ENCODE measurements around the gene TPCN2. TPM values are rescaled to one million over a fixed set of nuclear protein-coding genes. Genes with fewer than 3 reads are reported as not detected.

Gene TPCN2
- total and polyA plus RNA-seq, 2 of the 8 experiments (the other 6 are each of a cell fraction or from before 2014, with no cell fraction given): 9.7 to 18.6 TPM

DNA sequence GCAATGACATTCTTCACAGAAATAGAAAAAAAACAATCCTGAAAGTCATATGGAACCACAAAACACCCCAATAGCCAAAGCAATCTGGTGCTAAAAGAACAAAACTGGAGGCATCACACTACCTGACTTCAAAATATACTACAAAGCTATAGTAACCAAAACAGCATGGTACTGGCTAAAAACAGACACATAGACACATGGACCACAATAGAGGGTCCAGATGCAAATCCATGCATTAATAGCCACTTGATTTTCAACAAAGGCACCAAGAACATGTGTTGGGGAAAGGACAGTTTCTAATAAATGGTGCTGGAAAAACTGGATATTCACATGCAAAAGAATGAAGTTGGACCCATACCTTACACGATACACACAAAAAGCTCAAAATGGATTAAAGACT lies 79.2 kb downstream of the TPCN2 start:
- Histone ChIP-seq H4K20me1 (replicated peaks in 1 of 2; ENCODE audit: control insufficient read depth in 1 of 2, insufficient read depth in 2 of 2, low read length in 2 of 2) (no peaks in the 10 kb centered on the region), H3K79me2 (ENCODE audit: control insufficient read depth in 1 of 2, insufficient read depth in 2 of 2, low read length in 2 of 2) (no peaks in the 10 kb centered on the region), H3K27me3 (replicated peaks in 1 of 4; ENCODE audit: control insufficient read depth in 3 of 4, extremely low read depth in 1 of 4, insufficient read depth in 3 of 4, low read length in 3 of 4) (no peaks in the 10 kb centered on the region; a peak in 1 of 7 replicates), H4K5ac (ENCODE audit: insufficient read length, low read depth, low read length) (no peak overlapping the region), H3K79me1 (ENCODE audit: low read depth, low read length) (no peaks in the 10 kb centered on the region), H2BK120ac (replicated peaks; ENCODE audit: low read depth, low read length) (no peak overlapping the region), H3K23me2 (ENCODE audit: low read depth, low read length) (peaks cover 3% of the 10 kb centered on the region; the same call in 1 of the 2 replicates), H2BK15ac (ENCODE audit: low read length) (no peak overlapping the region), H3K27ac (ENCODE audit: low read depth, low read length) (no peak overlapping the region), H3K4me3 (ENCODE audit: extremely low read depth in 1 of 4, insufficient read depth in 2 of 4, low read depth in 3 of 4, low read length in 4 of 4) (no peak overlapping the region), H2AFZ (ENCODE audit: low read length) (no peak overlapping the region), H3K4me2 (ENCODE audit: insufficient read depth in 1 of 2, low read depth in 2 of 2, low read length in 2 of 2) (no peak overlapping the region), H3K18ac (ENCODE audit: extremely low read depth, low read length) (no peak overlapping the region), H3K9ac (replicated peaks in 1 of 4; ENCODE audit: extremely low read depth in 1 of 4, low read depth in 3 of 4, low read length in 3 of 4) (no peak overlapping the region), H3K23ac (ENCODE audit: insufficient read length) (no peak overlapping the region), H3K4me1 (replicated peaks in 1 of 4; ENCODE audit: control insufficient read depth in 3 of 4, insufficient read depth in 4 of 4, low read length in 3 of 4) (peaks cover 0 to 16% (median 12%) of the 10 kb centered on the region in 4 experiments; a peak in 6 of 7 replicates), H4K91ac (replicated peaks; ENCODE audit: insufficient read length, low read length) (no peak overlapping the region), H2BK5ac (ENCODE audit: low read depth, low read length) (no peak overlapping the region), H4K8ac (ENCODE audit: extremely low read depth, insufficient read depth, low read length) (no peak overlapping the region), H3K56ac (replicated peaks; ENCODE audit: insufficient read length, low read depth, low read length) (no peak overlapping the region), H2BK12ac (ENCODE audit: low read depth, low read length) (no peak overlapping the region), H3K14ac (ENCODE audit: insufficient read length) (no peak overlapping the region), H2BK20ac (ENCODE audit: low read length) (no peak overlapping the region), H2AK5ac (ENCODE audit: low read depth, low read length) (no peak overlapping the region), H3K9me3 (ENCODE audit: insufficient read depth in 2 of 2, low read depth in 1 of 2, low read length in 1 of 2) (peaks cover 3 to 6% of the 10 kb centered on the region in 2 experiments; a peak in 3 of 4 replicates), H3K4ac (replicated peaks; ENCODE audit: insufficient read length, low read depth, low read length) (no peak overlapping the region), H3K36me3 (ENCODE audit: control insufficient read depth in 2 of 4, insufficient read depth in 4 of 4, low read length in 3 of 4) (no peaks in the 10 kb centered on the region)
- no peak for FAIRE-seq
- 79% methylated on average over 1 of the region's 1 CpG; no CpG with 5 or more reads in 1 of the 2 experiments for WGBS, 2 experiments (ENCODE audit: extremely low coverage in 1 of 2, insufficient coverage in 1 of 2, insufficient read length in 1 of 2, insufficient replicate concordance in 2 of 2, low coverage in 1 of 2, low lambda C conversion rate in 2 of 2, missing lambda C conversion rate in 1 of 2)
- ChIA-PET POLR2A (ENCODE audit: partially characterized antibody) (interaction anchor here (0.6 kb wide), 1 partner anchor 10 kb away, joined by 4 read pairs; no protein-coding TSS in a partner anchor), CTCF (ENCODE audit: partially characterized antibody) (interaction anchor here (1.2 kb wide), 1 partner anchor 26 kb away, joined by 4 read pairs; no protein-coding TSS in a partner anchor)
- no peak for DNase-seq (ENCODE audit: low read depth in 1 of 2, low spot score in 2 of 2)
- no peak for TF ChIP-seq KDM5A (IDR thresholded peaks at IDR 0.05; ENCODE audit: low read length)
- TF ChIP-seq POLR2A (IDR thresholded peaks at IDR 0.05; ENCODE audit: control extremely low read depth in 1 of 2, low read depth in 2 of 2, low read length in 2 of 2): no peak
- TF ChIP-seq, protein P1, sequence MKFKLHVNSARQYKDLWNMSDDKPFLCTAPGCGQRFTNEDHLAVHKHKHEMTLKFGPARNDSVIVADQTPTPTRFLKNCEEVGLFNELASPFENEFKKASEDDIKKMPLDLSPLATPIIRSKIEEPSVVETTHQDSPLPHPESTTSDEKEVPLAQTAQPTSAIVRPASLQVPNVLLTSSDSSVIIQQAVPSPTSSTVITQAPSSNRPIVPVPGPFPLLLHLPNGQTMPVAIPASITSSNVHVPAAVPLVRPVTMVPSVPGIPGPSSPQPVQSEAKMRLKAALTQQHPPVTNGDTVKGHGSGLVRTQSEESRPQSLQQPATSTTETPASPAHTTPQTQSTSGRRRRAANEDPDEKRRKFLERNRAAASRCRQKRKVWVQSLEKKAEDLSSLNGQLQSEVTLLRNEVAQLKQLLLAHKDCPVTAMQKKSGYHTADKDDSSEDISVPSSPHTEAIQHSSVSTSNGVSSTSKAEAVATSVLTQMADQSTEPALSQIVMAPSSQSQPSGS (IDR thresholded peaks at IDR 0.05; ENCODE audit: low read length): no peak
- no peak for TF ChIP-seq SP4 (IDR thresholded peaks at IDR 0.05; ENCODE audit: low read length)
- no peak for TF ChIP-seq RAD21 (IDR thresholded peaks at IDR 0.05 in 1 of 2, conservative IDR thresholded peaks at IDR 0.05 in 1 of 2; ENCODE audit: low read depth in 2 of 2, low read length in 2 of 2)
- no peak for TF ChIP-seq HDAC2 (IDR thresholded peaks at IDR 0.05; ENCODE audit: borderline replicate concordance in 1 of 2, low read depth in 2 of 2, low read length in 2 of 2)
- no peak for TF ChIP-seq POU5F1 (IDR thresholded peaks at IDR 0.05; ENCODE audit: low read depth, low read length)
- no peak for TF ChIP-seq SUZ12 (IDR thresholded peaks at IDR 0.05; ENCODE audit: low read length)
- no peak for TF ChIP-seq ASH2L (IDR thresholded peaks at IDR 0.05; ENCODE audit: low read length)
- TF ChIP-seq SP1 (IDR thresholded peaks at IDR 0.05; ENCODE audit: low read depth, low read length): no peak
- TF ChIP-seq KDM1A (IDR thresholded peaks at IDR 0.05; ENCODE audit: borderline replicate concordance, low read length): no peak
